Ureter (tissue), 1 donor: ENCODE data around the gene MAP2K5. TPM values are rescaled to one million over a fixed set of nuclear protein-coding genes. Genes with fewer than 3 reads are reported as not detected.

ENCODE experiments used
- DNase-seq: peaks from one replicate; pipeline ENCODE4 v3.0.0-alpha.2; 2020; ENCODE audit warnings: low spot score
- total RNA-seq: library from RNA; stranded (reverse); gene quantifications from one replicate; pipeline ENCODE4 v1.2.4, GENCODE V29; 2023
- donor health status: DM: yes; HTN: yes; CAD: no.

MAP2K5 gene
- total RNA-seq, 1 donor from 2014 or later = 31.1 TPM

DNA sequence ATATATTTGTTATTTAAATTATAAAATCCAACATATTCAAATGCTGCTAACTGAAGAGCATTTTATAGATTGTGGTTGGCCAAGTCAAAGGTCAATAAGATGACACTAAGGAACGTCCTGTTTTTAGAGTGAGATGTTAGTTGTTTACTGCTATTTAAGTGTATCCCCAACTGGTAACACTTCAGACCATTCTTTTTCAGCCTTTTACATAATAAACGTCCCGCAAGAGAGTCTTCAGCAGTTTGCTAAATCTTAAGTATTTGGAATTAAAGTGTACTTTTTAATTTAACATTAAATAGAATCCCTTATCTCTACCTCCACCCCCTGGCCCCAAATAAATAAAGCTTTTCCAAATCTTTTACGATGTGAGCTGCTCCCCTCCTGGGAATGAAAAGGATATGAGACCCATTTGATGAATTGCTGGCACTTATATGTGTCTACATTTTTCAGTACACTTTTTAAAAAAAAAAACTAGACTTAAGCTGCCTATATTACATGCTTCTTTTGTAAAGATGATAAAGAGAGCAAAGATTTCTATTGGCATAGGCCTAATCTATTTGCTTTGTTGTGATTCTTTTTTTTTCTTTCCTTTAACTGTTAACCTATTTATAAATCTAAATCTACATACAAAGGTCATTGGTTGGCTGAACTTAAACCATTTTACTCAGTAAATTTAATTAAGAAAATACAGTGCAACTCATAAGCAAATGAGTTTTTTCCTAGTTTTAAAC, 181.0 kb downstream of the MAP2K5 start:
- no peak for DNase-seq

DNA sequence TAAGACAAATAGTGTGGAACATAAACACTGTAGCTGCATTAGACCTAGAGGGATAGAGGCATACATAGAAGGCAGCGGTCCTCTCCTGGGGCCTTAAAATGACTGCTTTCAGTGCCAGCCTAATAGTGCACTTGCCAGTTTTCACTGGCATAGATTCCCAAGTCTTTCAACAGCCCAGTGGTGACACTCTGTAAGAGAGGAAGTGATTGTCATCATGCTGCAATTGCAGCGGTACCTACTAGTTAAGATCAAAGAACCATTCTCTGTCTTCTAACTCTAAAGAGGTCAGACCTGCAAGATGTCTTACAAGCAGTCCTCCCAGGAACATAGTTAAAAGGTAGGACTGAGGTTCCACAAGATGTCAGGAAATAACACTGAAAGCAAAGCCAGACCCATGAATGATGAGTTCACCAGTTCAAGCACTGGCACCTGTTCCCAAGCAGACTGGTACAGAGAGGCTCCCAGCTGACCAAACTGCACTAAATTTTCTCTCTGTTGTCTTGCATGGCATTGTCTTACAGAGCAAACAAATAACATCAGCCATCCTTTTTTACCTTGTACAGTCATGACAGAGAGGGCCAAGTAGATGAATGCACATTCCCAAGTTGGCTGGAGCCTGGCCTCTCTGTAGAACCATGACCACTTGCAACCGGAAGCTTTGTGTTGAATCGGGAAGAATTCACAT, 182.3 kb downstream of the MAP2K5 start:
- no peak for DNase-seq

DNA sequence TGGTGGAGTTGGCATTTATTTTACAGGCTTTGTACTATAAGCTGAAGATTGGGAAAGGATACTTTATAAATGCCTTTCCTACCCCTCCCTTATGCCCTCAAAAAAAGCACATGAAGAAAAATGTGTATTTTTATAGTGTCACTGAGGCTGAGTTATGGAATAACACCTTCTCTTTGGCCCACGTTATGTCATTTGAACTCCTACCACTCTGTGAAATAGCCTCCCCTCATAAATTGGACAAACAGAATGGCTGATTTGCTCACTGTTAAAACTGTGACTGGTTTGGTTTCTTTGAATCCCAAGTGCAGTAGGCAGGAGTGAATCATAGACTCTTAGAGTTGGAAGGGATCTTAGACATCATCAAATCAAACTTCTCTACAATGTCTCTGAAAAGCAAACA, 187.6 kb downstream of the MAP2K5 start:
- no peak for DNase-seq

DNA sequence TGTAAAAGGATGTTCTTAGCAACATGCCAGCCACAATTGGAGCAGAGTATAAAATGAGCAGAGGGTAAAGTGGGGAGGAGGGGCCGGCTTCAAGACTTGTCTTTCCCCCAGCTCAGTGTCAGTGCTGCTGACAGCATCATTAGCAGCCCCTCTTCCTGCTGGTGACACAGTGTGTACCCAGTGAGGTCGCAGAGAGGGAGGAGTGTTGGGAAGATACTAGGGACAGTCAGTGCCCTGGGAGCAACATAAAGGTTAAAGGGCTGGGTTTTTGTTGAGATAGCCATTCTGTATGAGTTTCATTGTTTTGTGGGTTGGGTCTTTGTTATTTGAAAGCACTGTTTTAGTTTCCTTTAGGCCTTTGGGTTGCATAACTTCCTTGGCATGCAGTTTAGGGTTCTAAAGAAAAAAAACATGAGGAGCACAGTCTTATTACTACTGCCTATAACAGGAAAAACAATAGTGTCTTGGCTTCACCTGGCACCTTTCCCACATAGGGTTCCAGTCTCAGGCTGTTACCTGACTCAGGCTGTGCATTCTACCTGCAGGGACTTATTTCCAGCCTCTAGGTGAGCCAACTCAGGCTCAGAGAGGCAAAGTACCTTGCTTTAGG, 188.7 kb downstream of the MAP2K5 start:
- DNase-seq = no peak

DNA sequence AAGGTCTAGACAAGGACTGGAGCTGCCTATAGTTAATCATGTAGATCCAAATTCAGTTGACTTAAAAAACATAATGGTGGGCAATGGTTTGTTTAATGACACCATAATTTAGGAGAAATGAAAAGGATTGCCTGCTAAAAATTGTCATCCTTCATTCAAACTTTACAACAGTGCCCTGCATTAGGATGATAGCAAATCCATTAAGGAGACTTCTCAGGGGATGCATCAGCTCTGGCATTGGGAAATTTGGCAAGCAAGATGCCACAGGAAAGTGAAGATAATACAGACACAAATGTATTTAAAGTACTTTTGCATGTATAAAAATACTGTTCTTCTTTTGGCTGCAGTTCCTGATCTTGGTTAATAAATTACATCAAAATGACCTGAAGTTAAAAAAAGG, 189.7 kb downstream of the MAP2K5 start:
- DNase-seq = no peak

DNA sequence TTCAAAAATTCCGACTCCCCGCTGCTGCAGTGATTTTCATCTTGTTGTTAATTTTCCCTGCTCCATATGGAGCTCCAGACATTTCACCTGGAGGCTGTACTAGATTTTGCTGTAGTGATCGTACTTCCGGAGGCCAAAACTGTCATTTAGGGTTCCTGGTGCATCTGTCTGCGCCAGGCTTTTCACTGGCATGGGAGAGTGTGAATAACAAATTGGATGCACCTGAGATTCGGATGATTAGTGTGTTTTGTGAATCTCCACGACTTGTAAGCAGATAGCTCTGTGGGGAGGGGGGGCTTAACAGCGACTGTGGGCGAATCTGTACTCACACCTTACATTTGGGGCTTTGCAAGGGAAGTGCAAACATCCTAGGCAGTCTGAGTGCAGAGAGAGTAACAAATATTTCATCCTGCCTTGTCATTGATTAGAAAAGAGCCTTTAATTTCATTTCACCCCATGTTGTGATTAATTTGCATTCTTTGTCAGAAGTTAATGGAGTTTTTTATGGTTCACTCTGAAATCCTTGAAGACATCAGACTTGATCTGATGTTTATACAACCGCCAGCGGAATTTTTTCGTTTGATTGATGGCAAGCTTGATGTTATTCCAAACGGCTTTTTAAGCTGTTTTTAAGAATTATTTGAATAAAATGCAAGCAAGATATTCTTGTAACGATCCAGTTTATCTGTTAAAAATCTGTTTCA, 190.3 kb downstream of the MAP2K5 start:
- DNase-seq = no peak

DNA sequence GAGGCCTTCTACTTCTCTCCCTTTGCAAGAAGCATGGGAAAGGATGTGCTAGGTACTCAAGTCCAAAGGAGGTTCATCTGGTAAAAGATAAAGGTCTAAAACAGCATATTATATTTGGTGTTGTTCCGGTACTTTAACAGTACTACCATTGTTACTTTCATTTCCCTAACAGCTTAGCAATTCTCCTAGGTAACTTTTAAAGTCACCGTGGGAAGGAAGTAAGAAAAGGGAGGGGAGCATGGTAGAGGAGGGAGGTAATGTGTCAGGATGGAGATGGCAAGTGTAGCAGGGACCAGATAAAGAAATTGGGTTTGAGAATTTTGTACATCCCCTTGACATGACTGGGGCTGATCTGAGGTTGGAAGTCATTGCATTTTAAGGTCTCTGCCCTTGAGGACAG, 193.4 kb downstream of the MAP2K5 start:
- DNase-seq = no peak

DNA sequence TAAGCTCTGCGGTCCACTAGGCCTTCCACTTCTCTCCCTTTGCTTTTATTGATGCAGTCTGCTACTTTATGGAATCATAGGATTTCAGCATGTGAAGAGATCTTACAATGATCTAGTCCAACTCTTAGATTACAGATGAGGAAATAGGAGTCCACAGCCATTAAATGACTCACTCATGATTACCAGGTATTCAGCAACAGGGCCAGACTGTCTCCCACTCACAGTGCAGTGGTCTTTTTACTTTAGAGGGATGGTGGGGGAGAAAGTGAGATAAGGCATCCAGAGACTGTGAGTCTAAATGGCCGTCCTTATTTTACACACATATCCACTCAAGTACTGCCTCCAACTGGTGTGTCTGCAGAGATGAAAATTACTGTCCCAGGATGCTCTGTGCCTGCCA, 194.3 kb downstream of the MAP2K5 start:
- DNase-seq = no peak

DNA sequence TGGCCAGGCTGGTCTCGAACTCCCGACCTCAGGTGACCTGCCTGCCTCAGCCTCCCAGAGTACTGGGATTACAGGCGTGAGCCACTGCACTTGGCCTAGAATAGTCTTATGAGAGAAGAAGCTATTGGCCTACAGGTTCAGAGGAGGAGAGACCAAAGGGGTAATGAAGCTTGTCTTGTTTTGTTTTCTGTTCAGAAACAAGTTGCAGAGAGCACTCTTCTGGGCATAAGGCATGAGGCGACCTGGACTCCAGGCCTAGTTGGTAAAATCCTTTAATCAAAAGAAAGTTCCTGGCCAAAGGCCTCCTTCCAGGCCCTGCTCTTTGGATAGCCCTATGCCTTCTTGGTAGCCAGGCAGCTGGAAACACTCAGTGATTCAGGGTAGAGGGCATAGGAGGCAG, 195.6 kb downstream of the MAP2K5 start:
- DNase-seq = no peak

DNA sequence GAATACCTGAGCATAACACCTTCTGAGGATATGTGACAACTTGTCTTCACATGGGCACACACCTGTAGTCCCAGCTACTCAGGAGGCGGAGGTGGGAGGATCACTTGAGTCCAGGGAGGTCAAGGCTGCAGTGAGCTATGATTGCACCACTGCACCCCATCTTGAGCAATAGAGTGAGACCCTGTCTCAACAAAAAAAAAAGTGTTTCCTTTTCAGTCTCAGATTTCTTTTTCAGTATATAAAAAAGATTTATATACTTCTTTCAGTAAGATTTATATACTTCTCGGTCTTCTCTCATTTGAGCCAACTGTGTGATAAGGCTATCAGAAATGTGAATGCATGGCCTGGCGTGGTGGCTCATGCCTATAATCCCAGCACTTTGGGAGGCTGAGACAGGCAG, 197.9 kb downstream of the MAP2K5 start:
- no peak for DNase-seq

DNA sequence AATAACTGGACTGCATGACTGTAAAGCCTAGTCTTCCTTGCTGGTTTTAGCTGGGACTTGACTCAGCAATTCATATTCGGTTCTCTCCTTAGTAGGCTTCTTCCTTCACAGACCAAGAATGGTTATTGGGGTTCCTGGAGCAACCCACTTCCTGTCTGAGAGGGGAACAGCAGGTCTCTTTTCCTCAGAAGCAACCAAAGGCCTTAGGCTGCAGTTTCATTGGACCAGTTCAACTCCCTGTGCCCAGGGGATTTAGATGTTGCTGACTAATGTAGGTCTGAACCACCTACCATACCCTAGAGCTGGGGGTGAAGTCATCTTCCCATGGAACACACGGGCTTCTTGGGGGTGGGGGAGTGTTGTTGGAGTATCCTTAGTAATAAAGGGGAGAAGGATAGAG, 198.8 kb downstream of the MAP2K5 start:
- no peak for DNase-seq

DNA sequence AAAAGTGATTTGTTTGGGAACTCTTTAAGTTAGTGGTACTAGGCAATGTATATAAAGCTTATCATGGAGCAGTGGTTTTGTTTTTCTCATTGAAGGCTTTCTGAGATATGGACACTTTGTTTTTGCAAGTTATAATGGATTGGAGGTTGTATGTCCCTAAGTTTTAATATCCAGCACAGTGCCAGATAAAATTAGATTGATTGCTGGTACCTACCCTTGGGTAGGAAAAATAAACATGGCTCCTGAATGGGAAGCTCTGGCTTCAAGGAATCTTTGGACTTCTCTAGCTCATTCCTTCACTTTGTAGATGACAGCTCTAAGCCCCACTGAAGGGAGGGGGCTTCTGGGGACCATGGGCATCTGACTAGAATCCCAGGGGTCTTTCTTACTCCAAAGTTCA, 201.1 kb downstream of the MAP2K5 start:
- no peak for DNase-seq

DNA sequence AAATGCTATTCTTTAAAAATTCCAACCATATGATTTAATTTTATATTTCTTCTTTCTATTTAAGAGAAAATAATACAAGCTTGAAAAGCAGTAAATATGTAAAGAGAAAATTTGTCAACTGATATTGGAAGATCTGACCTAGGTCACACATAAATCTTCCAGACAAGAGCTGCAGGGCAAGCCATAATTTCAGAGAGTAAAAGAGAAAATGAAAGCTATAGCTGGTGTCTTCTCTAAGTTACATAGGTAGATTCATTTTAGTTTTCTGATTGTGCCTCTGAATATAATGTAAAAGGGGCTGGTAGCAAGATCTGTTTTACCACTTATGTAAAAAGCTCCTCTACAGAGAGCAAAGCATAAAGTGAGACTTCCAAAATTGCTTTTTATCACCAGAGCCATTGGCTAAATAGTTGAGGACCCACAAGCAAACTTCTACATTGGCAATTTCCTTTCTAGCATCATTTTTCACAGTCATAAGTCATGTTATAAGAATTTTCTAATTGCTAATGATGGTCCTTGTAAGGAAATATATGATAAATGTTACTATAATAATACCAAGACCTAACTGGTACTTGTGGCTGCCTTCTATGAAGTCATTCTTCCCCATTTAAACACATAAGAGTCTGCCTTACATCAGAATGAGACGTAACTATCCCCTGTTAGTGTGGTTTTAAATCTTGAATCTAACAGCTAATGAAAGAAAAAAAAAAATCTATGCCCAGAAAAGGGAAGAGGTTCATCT, 202.0 kb downstream of the MAP2K5 start:
- no peak for DNase-seq

DNA sequence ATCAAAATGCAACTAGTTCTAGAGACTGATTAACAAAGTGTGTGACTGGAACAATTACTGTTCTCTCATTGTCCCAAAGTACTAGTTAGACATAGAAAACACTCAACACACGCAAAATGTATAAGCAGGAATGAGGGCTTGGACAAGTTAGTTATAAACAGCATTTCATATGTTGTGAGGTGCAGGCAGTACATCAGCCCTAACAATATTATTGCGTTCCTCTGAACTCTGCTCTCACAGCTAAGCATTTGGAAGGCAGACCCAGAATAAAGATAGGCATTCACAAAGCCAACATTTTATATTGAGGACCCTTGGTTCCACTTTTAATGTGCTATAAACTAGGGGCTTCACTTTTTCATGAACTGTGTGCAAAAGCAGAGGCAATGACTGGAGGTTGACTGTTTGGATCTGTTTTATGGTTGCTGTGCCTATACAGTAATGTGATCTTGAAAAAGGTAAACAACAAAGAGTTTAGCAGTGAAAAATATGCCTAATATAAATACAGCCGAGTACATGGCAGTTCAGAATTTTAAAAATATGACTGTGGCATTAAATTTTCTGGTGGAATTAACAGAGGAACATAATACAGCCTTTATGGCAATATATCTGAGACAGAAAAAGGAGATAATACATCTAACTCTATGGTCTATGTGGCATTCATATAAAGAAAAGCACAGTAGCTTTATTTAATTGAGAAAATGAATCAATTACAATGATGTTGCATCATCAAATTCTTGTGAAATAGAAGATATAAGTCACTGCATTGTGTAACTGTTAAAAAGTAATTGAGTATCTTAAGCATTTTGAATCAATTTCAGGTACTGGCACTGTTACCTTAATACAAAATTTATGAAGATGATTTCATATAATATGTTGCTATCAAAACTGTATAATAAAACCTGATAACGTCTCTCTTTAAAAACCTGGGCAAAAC, 202.8 kb downstream of the MAP2K5 start:
- no peak for DNase-seq

DNA sequence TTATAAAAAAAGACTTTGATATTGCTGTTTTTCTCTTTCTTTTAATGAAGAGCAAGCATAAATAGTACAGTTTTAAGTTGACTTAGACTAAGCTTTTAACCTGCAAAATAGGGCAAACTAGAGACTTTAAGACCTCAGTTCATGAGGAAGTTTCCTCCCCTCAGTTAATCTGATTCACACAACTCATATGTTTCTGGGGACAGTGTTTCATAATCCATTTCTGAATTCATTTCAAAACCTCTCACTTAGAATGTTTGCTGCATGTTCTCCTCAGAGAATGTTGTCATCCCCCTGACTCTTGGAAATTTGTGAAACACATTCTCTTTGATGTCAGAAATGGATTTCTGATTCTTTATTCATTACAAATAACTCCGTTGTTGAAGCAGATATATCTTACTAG, 203.5 kb downstream of the MAP2K5 start:
- DNase-seq = no peak

DNA sequence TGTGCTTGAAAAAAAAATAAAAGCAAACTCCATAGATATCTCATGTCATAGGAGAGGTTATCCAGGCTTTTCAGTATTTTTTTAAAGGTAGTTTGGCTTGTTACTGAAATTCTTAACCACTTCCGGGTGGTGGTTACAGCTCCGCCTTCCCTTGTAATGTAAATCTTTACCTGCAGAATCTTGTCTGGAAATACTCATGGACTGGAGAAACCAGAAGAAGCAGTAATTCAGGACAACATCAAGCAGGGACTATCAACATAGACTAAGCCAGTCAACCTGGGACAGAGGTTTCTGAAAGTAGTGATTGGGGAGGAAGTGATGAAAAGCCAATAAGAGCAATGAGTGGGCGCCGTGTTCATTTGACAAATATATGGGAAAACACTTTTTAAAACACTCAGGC, 203.9 kb downstream of the MAP2K5 start:
- peak; percentile 46 for DNase-seq

DNA sequence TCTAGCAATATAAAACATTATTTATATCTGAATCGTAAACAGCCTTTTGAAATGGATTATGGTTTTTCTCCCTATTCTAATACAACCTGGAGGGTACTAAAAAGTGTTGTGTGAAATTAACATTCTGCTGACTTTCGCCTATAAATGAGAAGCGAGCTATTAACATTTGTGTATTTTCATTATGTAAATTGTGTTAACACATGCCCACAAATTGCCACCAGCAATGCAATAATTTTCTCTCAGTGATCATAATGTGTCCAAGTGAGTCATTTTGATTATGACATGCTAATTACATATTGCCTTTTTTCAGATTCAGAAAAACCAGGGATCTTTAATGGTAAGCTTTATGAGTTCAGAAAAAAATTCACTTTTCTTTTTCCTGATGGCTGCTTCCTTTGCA, 205.4 kb downstream of the MAP2K5 start:
- DNase-seq = no peak

DNA sequence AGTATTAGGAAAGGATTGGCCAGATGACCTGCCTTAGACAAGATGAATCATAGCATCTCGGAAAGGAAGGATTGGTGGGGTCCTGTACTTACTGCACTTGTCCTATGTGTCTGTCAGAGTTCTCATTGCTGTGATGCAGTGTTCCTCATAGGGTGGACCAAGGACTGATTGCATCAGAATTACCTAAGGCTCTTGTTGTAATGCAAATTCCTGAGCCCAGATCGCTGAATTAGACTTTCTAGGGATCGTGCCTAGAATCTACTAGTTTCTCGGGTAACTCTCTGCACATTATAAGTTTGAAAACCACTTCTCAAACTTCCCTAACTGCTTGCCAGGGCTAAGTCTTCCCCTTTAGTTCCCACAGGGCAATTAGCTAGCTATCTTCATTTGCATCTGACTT, 207.9 kb downstream of the MAP2K5 start:
- no peak for DNase-seq

DNA sequence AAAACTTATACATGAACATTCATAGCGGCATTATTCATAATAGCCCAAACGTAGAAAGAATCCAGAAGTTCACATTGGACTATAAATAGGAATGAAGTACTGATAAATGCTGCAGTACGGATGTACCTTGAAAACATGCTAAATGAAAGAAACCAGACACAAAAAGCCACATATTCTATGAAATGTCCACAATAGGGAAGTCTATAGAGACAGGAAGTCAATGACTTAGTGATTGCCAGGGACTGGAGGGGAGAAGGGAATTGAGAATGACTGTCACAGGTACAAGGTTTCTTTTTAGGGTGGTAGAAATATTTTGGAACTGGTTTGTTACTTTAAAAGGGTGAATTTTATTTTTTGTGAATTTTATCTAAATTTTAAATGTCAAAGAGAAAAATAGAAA, 211.4 kb downstream of the MAP2K5 start:
- DNase-seq = no peak

DNA sequence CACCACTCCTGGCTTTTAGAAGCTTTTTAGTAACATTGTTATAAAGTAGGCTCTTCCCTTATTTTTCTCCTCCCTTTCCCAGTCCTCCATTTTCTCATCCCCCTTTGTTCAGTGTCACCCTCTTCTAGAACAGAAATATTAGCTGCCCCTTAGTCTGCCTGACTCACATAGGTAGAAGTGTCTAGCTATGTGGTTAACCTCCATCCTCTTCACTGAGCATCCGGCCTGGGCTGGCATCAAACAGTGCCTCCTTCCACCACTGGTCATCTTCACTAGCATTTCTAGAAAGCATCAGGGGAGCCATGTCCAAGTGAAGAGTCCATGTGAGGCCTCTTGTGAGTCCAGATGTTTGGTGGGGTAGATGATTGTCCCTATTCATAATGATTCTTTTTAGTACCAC, 212.8 kb downstream of the MAP2K5 start:
- DNase-seq = no peak

DNA sequence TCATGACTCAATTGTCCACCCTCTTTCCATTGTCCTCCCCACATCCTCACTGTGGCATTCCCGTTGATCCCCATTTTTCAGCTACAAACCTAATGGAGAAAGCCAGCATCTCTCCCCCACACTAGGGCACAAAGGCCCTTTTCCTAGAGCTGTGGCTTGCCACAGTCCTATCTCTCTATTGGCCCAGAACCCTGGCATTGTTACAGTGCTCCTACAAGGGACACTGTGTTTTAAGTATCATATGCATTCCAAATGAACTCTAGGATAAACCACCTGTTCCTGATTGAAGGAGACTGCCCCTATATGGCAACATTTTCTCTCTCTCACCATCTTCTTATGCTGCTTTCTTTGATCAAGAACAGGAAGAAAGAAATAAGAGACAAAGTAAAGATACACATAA, 213.4 kb downstream of the MAP2K5 start:
- no peak for DNase-seq
